Panc1 (cell line): Measurements from ENCODE around the gene VWA8. TPM values are rescaled to one million over a fixed set of nuclear protein-coding genes. Genes with fewer than 3 reads are reported as not detected.

ENCODE experiments used
- ATAC-seq: fragments of 200-7000 bp; cut with Tn5 transposase; 2 replicates; pipeline ENCODE4 v1.9.1; 2020; ENCODE audit warnings: mild to moderate bottlenecking, moderate library complexity
- BruUV-seq: library from RNA; stranded (reverse); fragments of 400-500 nt; replicated peaks from 2 replicates; lab custom pipeline; 2021; lab: Mats Ljungman, UMichigan
- CTCF ChIA-PET: fragments of 300-600 bp; sonication (Branson Sonifier 250); formaldehyde crosslinking; loops from one replicate; lab custom pipeline; 2022; ENCODE audit warnings: antibody characterized with exemption; lab: Charles Lee
- POLR2A ChIA-PET: fragments of 300-600 bp; sonication (Branson Sonifier 250); formaldehyde crosslinking; loops from one replicate; lab custom pipeline; 2022; ENCODE audit warnings: antibody characterized with exemption; lab: Charles Lee
- DNase-seq: peaks from one replicate; pipeline ENCODE4 v3.0.0-alpha.2; 2010; ENCODE audit warnings: low read depth, low spot score
- H3K27ac ChIP-seq: 2 replicates; pipeline ENCODE4 v1.5.1; 2011; ENCODE audit warnings: mild to moderate bottlenecking, low read length, inconsistent platforms
- H3K27me3 ChIP-seq: fragments of 200-500 bp; sonication (Bioruptor generic); 2 replicates; pipeline ENCODE4 v1.6.0; 2014; ENCODE audit warnings: low read length, inconsistent platforms; ENCODE audit not compliant: control insufficient read depth, insufficient read depth
- H3K36me3 ChIP-seq: fragments of 200-500 bp; sonication (Bioruptor generic); 2 replicates; pipeline ENCODE4 v1.5.1; 2014; ENCODE audit warnings: inconsistent platforms, mild to moderate bottlenecking, low read length, moderate library complexity; ENCODE audit not compliant: control insufficient read depth, insufficient read depth
- H3K4me1 ChIP-seq: 2 replicates; pipeline ENCODE4 v1.5.1; 2011; ENCODE audit warnings: inconsistent platforms, mild to moderate bottlenecking, low read length, moderate library complexity; ENCODE audit not compliant: control insufficient read depth, insufficient read depth
- H3K4me3 ChIP-seq, 2 experiments: 2 replicates each; pipeline ENCODE4 v1.5.1; 2011 to 2012; ENCODE audit warnings: low read depth in 2 of 2, low read length in 2 of 2, mild to moderate bottlenecking in 2 of 2, inconsistent platforms in 1 of 2, moderate library complexity in 1 of 2
- H3K9me3 ChIP-seq: fragments of 200-500 bp; sonication (Bioruptor generic); 2 replicates; pipeline ENCODE4 v1.5.1; 2014; ENCODE audit warnings: low read depth, mild to moderate bottlenecking, inconsistent platforms, low read length, moderate library complexity; ENCODE audit not compliant: control insufficient read depth, insufficient read depth
- POLR2AphosphoS5 ChIP-seq: IDR thresholded peaks from 2 replicates; pipeline ENCODE4 v1.6.1; 2012; ENCODE audit warnings: mild to moderate bottlenecking, low read depth, low read length, moderate library complexity
- SIN3A ChIP-seq: IDR thresholded peaks from 2 replicates; pipeline ENCODE4 v1.6.1; 2012; ENCODE audit warnings: low read depth, mild to moderate bottlenecking, low read length, moderate library complexity, borderline replicate concordance; ENCODE audit not compliant: insufficient read depth
- TCF7L2 ChIP-seq: IDR thresholded peaks from 2 replicates; pipeline ENCODE4 v1.6.1; 2011; ENCODE audit warnings: mild to moderate bottlenecking, low read depth, low read length, inconsistent platforms
- in situ Hi-C: cut with HindIII; loops from 2 replicates; pipeline ENCODE4 v1.10.0; 2016; ENCODE audit warnings: low sequenced_read_pairs, low pct_unique_long_range_greater_than_20kb
- intact Hi-C: fragments of 100-400 bp; cut with micrococcal nuclease; formaldehyde crosslinking; loops from one replicate; pipeline ENCODE4 v1.10.0; 2022; ENCODE audit not compliant: unreplicated experiment
- total RNA-seq: library from RNA; stranded (reverse); gene quantifications from one replicate; pipeline ENCODE4 v1.2.1, GENCODE V29; 2021; ENCODE audit not compliant: unreplicated experiment
- TF ChIP-seq, protein P1 (sequence below), 2 experiments: IDR thresholded peaks; 2 replicates each; pipeline ENCODE4 v1.6.1; 2011 to 2012; ENCODE audit warnings: low read depth in 2 of 2, control low read depth in 1 of 2, low read length in 1 of 2, mild to moderate bottlenecking in 1 of 2, moderate library complexity in 1 of 2; ENCODE audit not compliant: insufficient read depth in 1 of 2
- TF ChIP-seq, protein P2 (sequence below): fragments of 450-650 bp; IDR thresholded peaks from 2 replicates; pipeline ENCODE4 v1.5.1; 2017; ENCODE audit warnings: mild to moderate bottlenecking

Gene VWA8
- total RNA-seq, 1 experiment from 2014 or later: 11.2 TPM

DNA sequence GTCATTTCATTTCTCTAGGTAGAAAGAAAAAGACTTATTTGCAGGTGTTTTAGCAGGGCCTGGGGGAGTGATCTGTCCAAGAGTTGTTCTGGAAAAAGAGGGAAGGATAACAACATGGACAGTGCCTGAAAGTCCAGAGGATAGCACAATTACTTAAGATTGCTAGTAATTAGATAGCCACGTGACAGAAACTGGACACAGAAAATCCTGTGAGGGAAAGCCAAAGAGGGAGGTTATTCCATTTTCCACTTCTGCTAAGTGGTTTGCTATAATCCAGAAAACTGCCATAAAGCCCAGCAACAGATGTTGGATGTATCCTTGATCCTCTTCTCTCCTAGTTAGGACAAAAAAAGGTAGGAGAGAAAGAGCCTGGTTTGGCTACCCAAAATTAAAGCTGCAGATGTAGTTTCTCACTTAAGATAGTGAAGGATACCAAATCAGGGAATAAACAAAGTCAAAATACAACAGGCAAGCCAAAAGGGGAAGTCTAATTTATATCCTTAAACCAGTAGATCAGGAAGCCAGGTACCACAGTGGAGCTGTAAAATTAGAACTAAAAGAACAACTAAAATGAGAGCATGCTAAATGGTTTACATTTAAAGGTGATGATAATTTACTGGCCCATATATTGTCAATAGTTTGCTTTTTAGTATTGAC is 140.2 kb downstream of the VWA8 start:
- no peak for DNase-seq
- Histone ChIP-seq H3K27me3 (no peaks in the 10 kb centered on the region), H3K4me1 (no peaks in the 10 kb centered on the region), H3K27ac (no peak overlapping the region), H3K36me3 (no peaks in the 10 kb centered on the region; the same call in 1 of the 2 replicates), H3K9me3 (no peaks in the 10 kb centered on the region), H3K4me3 (no peak overlapping the region)
- intact Hi-C loops (no loop called here), in situ Hi-C loops (no loop called here)
- POLR2A ChIA-PET: no interaction called here
- TF ChIP-seq, protein P1, sequence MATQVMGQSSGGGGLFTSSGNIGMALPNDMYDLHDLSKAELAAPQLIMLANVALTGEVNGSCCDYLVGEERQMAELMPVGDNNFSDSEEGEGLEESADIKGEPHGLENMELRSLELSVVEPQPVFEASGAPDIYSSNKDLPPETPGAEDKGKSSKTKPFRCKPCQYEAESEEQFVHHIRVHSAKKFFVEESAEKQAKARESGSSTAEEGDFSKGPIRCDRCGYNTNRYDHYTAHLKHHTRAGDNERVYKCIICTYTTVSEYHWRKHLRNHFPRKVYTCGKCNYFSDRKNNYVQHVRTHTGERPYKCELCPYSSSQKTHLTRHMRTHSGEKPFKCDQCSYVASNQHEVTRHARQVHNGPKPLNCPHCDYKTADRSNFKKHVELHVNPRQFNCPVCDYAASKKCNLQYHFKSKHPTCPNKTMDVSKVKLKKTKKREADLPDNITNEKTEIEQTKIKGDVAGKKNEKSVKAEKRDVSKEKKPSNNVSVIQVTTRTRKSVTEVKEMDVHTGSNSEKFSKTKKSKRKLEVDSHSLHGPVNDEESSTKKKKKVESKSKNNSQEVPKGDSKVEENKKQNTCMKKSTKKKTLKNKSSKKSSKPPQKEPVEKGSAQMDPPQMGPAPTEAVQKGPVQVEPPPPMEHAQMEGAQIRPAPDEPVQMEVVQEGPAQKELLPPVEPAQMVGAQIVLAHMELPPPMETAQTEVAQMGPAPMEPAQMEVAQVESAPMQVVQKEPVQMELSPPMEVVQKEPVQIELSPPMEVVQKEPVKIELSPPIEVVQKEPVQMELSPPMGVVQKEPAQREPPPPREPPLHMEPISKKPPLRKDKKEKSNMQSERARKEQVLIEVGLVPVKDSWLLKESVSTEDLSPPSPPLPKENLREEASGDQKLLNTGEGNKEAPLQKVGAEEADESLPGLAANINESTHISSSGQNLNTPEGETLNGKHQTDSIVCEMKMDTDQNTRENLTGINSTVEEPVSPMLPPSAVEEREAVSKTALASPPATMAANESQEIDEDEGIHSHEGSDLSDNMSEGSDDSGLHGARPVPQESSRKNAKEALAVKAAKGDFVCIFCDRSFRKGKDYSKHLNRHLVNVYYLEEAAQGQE (IDR thresholded peaks at IDR 0.05; ENCODE audit: insufficient read depth in 1 of 2, low read depth in 2 of 2, low read length in 1 of 2): no peak
- TF ChIP-seq POLR2AphosphoS5 (no peak), TCF7L2 (no peak), SIN3A (no peak)
- TF ChIP-seq, protein P2, sequence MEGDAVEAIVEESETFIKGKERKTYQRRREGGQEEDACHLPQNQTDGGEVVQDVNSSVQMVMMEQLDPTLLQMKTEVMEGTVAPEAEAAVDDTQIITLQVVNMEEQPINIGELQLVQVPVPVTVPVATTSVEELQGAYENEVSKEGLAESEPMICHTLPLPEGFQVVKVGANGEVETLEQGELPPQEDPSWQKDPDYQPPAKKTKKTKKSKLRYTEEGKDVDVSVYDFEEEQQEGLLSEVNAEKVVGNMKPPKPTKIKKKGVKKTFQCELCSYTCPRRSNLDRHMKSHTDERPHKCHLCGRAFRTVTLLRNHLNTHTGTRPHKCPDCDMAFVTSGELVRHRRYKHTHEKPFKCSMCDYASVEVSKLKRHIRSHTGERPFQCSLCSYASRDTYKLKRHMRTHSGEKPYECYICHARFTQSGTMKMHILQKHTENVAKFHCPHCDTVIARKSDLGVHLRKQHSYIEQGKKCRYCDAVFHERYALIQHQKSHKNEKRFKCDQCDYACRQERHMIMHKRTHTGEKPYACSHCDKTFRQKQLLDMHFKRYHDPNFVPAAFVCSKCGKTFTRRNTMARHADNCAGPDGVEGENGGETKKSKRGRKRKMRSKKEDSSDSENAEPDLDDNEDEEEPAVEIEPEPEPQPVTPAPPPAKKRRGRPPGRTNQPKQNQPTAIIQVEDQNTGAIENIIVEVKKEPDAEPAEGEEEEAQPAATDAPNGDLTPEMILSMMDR: no peak
- no TSS peak for BruUV-seq
- no peak for ATAC-seq
- CTCF ChIA-PET: no interaction called here

DNA sequence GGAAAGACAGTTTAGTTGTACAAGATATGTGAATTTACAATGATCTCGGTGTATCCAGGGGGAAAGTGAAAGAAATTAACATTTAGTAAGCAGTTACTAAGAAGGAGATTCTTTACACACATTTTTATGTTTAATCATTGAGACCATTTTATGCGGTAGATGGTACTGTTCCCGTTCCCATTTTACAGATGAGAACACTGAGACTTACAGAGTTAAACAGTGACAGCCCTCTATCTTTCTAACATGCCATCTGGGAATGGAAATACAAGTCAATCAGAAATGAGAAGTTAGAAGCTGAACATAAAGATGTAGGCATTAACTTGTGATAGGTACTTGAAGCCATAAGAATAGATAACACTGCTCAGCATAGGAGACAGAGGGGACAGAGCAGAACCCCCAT is 144.9 kb downstream of the VWA8 start:
- Histone ChIP-seq H3K4me3 (no peak overlapping the region), H3K36me3 (no peaks in the 10 kb centered on the region; the same call in 1 of the 2 replicates), H3K4me1 (no peaks in the 10 kb centered on the region), H3K27ac (no peak overlapping the region), H3K27me3 (no peaks in the 10 kb centered on the region), H3K9me3 (no peaks in the 10 kb centered on the region)
- in situ Hi-C loops (no loop called here), intact Hi-C loops (no loop called here)
- TF ChIP-seq, protein P2: no peak
- TF ChIP-seq POLR2AphosphoS5: no peak
- no peak for TF ChIP-seq TCF7L2
- TF ChIP-seq, protein P1 (IDR thresholded peaks at IDR 0.05; ENCODE audit: insufficient read depth in 1 of 2, low read depth in 2 of 2, low read length in 1 of 2): no peak
- TF ChIP-seq SIN3A: no peak
- no TSS peak for BruUV-seq
- DNase-seq (no peak), ATAC-seq (no peak)
- POLR2A ChIA-PET: no interaction called here
- CTCF ChIA-PET: no interaction called here
